ENCODE measurements around the gene TBXA2R.

GRCh38 chr19:3556423-3556977 is 50.2 kb downstream of the TBXA2R start:
- no peak for TF ChIP-seq POLR2AphosphoS5 (IDR thresholded peaks at IDR 0.05)
- no peak for TF ChIP-seq CTCF (IDR thresholded peaks at IDR 0.05)
- TF ChIP-seq POLR2A (IDR thresholded peaks at IDR 0.05; ENCODE audit: low read depth) = no peak
